ENCODE measurements around the gene OCIAD1. TPM values are rescaled to one million over a fixed set of nuclear protein-coding genes. Genes with fewer than 3 reads are reported as not detected.
"Not testable (repeated sequence)": the region's sequence is repeated elsewhere in the genome, so short reads cannot be mapped to it uniquely, and the experiment has no call there.

The OCIAD1 gene
- total RNA-seq, 1 experiment from 2014 or later: 207 TPM

DNA sequence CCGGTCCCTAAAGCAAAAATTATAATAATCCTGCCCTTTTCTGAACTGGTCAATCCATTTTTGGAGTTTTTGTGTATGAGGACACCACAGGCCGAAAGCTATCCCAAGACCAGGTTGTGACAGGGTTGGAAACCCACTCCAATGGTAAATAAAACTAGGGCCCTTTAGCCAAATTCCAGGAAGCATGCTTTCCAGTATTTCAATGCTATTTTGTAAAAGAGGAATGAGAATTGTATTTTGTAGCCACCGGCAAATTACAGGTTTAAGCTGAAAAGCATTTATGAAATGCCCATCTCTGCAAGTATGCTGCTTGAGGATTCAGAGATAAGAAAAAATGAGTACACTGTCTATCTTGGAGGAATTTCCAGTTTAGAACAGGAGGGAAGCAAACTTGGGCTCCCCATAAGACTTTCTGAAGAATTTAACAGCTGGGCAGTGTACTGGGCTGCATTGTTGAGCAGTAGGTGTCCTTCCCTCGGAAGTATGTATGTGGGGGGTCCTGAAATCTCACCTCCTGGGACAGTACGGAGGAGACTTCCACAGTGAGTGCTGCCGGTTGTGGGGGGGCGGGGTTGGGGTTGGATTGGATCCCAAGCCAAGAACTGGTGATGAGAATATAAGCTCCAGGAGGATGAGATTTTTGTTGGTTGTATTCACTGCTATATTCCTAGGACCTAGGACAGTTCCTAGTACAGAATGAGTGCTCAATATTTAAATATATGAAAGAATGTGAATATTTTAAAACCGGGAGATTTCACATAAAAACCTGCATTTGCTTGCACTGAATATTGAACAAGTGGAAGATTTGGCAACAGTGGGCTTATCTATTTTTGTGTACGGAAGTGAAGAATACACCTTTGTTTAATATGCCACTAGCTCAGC lies 48.9 kb downstream of the OCIAD1 start:
- H3K36me3 Mint-ChIP-seq (ENCODE audit: insufficient read depth, unreplicated experiment): no peaks in the 10 kb centered on the region
- no peak for DNase-seq (ENCODE audit: unreplicated experiment)
- ChIA-PET POLR2A (interaction anchor here (0.8 to 1.1 kb wide), 2 partner anchors 18 to 81 kb away, joined by 3 read pairs; no protein-coding TSS in a partner anchor), CTCF (no interaction called here)
- no peaks in the 10 kb centered on the region for H3K27me3 Mint-ChIP-seq (ENCODE audit: insufficient read depth, unreplicated experiment)
- H3K27ac Mint-ChIP-seq (ENCODE audit: low read depth, unreplicated experiment): no peak overlapping the region
- BruUV-seq (replicated peaks): no TSS peak
- no peak overlapping the region for H3K4me3 Mint-ChIP-seq (ENCODE audit: unreplicated experiment)
- intact Hi-C loops (cut with micrococcal nuclease): no loop called here
- no peaks in the 10 kb centered on the region for H3K4me1 Mint-ChIP-seq (ENCODE audit: insufficient read depth, unreplicated experiment)
- TF ChIP-seq, protein P1, sequence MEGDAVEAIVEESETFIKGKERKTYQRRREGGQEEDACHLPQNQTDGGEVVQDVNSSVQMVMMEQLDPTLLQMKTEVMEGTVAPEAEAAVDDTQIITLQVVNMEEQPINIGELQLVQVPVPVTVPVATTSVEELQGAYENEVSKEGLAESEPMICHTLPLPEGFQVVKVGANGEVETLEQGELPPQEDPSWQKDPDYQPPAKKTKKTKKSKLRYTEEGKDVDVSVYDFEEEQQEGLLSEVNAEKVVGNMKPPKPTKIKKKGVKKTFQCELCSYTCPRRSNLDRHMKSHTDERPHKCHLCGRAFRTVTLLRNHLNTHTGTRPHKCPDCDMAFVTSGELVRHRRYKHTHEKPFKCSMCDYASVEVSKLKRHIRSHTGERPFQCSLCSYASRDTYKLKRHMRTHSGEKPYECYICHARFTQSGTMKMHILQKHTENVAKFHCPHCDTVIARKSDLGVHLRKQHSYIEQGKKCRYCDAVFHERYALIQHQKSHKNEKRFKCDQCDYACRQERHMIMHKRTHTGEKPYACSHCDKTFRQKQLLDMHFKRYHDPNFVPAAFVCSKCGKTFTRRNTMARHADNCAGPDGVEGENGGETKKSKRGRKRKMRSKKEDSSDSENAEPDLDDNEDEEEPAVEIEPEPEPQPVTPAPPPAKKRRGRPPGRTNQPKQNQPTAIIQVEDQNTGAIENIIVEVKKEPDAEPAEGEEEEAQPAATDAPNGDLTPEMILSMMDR (IDR thresholded peaks at IDR 0.05; ENCODE audit: unreplicated experiment): no peak
- no peaks in the 10 kb centered on the region for H3K9me3 Mint-ChIP-seq (ENCODE audit: unreplicated experiment)

DNA sequence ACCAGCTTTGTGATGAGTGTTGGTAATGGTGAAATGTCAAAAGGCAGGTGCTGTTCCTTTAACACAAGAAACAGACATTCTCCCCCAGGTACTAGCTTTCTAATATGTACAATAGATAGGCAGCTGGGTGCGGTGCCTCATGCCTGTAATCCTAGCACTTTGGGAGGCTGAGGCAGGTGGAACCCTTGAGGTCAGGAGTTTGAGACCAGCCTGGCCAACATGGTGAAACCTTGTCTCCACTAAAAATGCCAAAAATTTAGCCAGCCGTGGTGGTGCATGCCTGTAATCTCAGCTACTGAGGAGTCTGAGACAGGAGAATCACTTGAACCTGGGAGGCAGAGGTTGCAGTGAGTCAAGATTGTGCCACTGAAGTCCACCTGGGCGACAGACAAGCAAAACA lies 50.8 kb downstream of the OCIAD1 start:
- intact Hi-C loops (cut with micrococcal nuclease); CTCF ChIA-PET; H3K4me1 Mint-ChIP-seq (ENCODE audit: insufficient read depth, unreplicated experiment); POLR2A ChIA-PET; H3K27me3 Mint-ChIP-seq (ENCODE audit: insufficient read depth, unreplicated experiment); H3K27ac Mint-ChIP-seq (ENCODE audit: low read depth, unreplicated experiment); H3K4me3 Mint-ChIP-seq (ENCODE audit: unreplicated experiment); H3K9me3 Mint-ChIP-seq (ENCODE audit: unreplicated experiment); DNase-seq (ENCODE audit: unreplicated experiment); BruUV-seq (replicated peaks); H3K36me3 Mint-ChIP-seq (ENCODE audit: insufficient read depth, unreplicated experiment): not testable (repeated sequence)

DNA sequence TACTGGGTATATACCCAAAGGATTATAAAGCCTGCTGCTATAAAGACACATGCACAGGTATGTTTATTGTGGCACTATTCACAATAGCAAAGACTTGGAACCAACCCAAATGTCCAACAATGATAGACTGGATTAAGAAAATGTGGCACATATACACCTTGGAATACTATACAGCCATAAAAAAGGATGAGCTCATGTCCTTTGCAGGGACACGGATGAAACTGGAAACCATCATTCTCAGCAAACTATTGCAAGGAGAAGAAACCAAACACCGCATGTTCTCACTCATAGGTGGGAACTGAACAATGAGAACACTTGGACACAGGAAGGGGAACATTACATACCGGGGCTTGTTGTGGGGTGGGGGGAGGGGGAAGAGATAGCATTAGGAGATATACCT lies 58.9 kb downstream of the OCIAD1 start:
- intact Hi-C loops (cut with micrococcal nuclease); H3K4me3 Mint-ChIP-seq (ENCODE audit: unreplicated experiment); BruUV-seq (replicated peaks); POLR2A ChIA-PET; H3K27ac Mint-ChIP-seq (ENCODE audit: low read depth, unreplicated experiment); CTCF ChIA-PET; H3K27me3 Mint-ChIP-seq (ENCODE audit: insufficient read depth, unreplicated experiment); H3K9me3 Mint-ChIP-seq (ENCODE audit: unreplicated experiment); DNase-seq (ENCODE audit: unreplicated experiment); H3K4me1 Mint-ChIP-seq (ENCODE audit: insufficient read depth, unreplicated experiment): not testable (repeated sequence)
- peaks cover 39% of the 10 kb centered on the region for H3K36me3 Mint-ChIP-seq (ENCODE audit: insufficient read depth, unreplicated experiment)

DNA sequence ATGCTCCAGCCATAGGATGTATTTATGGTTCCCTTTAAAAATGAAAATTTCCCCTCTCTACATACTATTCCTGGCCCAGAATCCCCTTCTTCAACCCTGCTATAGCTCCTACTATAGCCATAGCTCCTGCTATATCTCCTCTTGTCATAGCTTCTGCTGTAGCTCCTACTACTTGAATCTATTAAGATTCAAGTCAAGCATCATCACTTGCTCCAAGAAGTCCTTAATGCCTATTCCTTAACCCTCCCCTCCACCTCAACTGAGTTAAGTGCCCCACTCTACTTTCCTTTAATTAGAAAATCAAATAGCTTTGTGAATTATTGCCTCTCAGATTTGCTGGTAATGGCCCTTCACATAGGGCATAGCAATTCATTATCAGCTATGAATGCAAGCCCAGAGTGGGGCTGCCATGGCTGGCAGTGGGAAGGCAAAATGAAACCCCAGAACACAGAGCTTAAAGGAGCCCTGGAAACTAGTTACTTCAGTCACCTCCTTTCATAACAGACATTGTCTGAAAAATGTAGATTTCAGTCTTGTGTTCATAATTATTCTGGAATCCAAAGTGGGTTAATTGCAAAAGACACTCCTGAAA lies 60.2 kb downstream of the OCIAD1 start:
- no peaks in the 10 kb centered on the region for H3K9me3 Mint-ChIP-seq (ENCODE audit: unreplicated experiment)
- BruUV-seq (replicated peaks): no TSS peak
- DNase-seq (ENCODE audit: unreplicated experiment): no peak
- ChIA-PET CTCF (interaction anchor here (0.6 kb wide), 1 partner anchor 33 kb away, joined by 3 read pairs; no protein-coding TSS in a partner anchor), POLR2A (interaction anchor here (0.6 to 0.8 kb wide), 2 partner anchors 54 to 257 kb away, joined by 3 read pairs; no protein-coding TSS in a partner anchor)
- peaks cover 43% of the 10 kb centered on the region for H3K36me3 Mint-ChIP-seq (ENCODE audit: insufficient read depth, unreplicated experiment)
- no peak overlapping the region for H3K4me3 Mint-ChIP-seq (ENCODE audit: unreplicated experiment)
- intact Hi-C loops (cut with micrococcal nuclease): no loop called here
- H3K27ac Mint-ChIP-seq (ENCODE audit: low read depth, unreplicated experiment): no peak overlapping the region
- H3K27me3 Mint-ChIP-seq (ENCODE audit: insufficient read depth, unreplicated experiment): no peaks in the 10 kb centered on the region
- no peaks in the 10 kb centered on the region for H3K4me1 Mint-ChIP-seq (ENCODE audit: insufficient read depth, unreplicated experiment)
- TF ChIP-seq, protein P1 (IDR thresholded peaks at IDR 0.05; ENCODE audit: unreplicated experiment): no peak

DNA sequence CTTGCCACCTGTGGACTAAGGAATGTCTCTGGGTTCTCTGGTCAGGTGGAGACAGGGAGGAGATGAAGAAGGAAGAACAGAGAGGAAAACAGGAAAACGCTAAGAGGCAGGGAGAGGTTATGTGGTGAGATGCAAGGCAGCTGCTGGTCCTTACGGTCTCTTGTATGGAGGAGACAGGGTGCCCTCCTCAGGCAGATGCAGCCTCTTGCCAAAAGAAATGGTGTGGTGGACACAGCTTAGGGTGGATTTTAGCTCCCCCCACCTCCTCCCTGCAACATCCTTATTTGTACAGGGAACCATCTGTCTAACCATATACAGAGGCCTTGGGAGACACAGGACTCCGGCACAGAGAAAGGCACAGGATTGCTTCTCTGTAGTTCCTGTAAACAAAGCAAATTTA lies 66.0 kb downstream of the OCIAD1 start:
- TF ChIP-seq, protein P1 (IDR thresholded peaks at IDR 0.05; ENCODE audit: unreplicated experiment): no peak
- no peak for DNase-seq (ENCODE audit: unreplicated experiment)
- ChIA-PET POLR2A (no interaction called here), CTCF (interaction anchor here (1.2 kb wide), 1 partner anchor 9 kb away, joined by 4 read pairs; no protein-coding TSS in a partner anchor)
- Mint-ChIP-seq H3K27ac (ENCODE audit: low read depth, unreplicated experiment) (no peak overlapping the region), H3K9me3 (ENCODE audit: unreplicated experiment) (no peaks in the 10 kb centered on the region), H3K36me3 (ENCODE audit: insufficient read depth, unreplicated experiment) (peaks cover 31% of the 10 kb centered on the region), H3K4me3 (ENCODE audit: unreplicated experiment) (no peak overlapping the region), H3K27me3 (ENCODE audit: insufficient read depth, unreplicated experiment) (no peaks in the 10 kb centered on the region), H3K4me1 (ENCODE audit: insufficient read depth, unreplicated experiment) (peaks cover 24% of the 10 kb centered on the region)
- intact Hi-C loops (cut with micrococcal nuclease): no loop called here
- BruUV-seq (replicated peaks): no TSS peak

Data from MCF 10A (cell line).